ENCODE results near the gene EXOSC1.
"Not testable (repeated sequence)": the region's sequence is repeated elsewhere in the genome, so short reads cannot be mapped to it uniquely, and the experiment has no call there.

EXOSC1 gene

DNA sequence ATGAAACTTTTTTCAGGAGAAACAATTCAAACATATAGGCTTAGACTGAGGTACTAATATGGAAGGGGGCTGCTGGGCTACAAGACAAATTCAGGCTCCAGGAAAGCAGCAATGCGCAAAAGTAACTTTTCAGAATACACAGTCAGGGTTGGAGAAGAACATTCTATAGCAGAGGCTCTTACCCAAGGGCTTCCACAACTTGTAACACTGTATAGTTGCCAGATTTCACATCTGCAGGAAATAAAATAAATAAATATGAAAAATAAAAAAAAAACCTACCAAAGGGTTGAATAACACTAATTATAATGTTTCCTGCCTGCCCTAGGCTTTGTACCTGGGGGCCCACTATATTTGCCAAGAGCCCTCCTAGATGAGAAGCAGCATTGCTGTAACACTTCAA, 38.1 kb upstream of the EXOSC1 start:
- TF ChIP-seq, protein P1, sequence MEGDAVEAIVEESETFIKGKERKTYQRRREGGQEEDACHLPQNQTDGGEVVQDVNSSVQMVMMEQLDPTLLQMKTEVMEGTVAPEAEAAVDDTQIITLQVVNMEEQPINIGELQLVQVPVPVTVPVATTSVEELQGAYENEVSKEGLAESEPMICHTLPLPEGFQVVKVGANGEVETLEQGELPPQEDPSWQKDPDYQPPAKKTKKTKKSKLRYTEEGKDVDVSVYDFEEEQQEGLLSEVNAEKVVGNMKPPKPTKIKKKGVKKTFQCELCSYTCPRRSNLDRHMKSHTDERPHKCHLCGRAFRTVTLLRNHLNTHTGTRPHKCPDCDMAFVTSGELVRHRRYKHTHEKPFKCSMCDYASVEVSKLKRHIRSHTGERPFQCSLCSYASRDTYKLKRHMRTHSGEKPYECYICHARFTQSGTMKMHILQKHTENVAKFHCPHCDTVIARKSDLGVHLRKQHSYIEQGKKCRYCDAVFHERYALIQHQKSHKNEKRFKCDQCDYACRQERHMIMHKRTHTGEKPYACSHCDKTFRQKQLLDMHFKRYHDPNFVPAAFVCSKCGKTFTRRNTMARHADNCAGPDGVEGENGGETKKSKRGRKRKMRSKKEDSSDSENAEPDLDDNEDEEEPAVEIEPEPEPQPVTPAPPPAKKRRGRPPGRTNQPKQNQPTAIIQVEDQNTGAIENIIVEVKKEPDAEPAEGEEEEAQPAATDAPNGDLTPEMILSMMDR (IDR thresholded peaks at IDR 0.05), result no peak
- Histone ChIP-seq H3K9me3 (no peaks in the 10 kb centered on the region), H3K4me1 (ENCODE audit: control insufficient read depth in 1 of 2, insufficient read depth in 1 of 2, low read depth in 1 of 2, low read length in 1 of 2) (no peaks in the 10 kb centered on the region), H3K27me3 (no peaks in the 10 kb centered on the region), H3K27ac (no peak overlapping the region), H3K4me3 (ENCODE audit: low read depth in 1 of 2, low read length in 1 of 2) (no peak overlapping the region), H3K36me3 (peaks cover 21% of the 10 kb centered on the region)

DNA sequence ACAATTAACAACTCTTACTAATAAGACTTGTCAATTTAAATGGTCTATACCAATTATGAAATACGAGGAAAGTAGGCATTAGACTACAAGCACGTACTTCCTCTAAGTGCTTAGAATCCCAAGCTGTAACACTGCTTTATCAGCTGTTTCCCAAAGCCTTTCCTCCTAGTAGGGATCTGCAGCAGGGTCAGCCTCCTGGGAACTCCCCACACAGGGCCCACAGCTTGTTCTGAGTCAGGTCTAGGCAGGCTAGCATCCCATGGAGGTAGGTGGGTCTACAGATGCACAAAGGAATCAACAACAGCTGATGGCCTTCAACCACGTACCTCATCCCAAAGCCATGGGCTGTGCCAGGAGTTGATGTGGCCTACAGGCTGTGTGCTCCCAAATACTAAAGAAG, 37.7 kb upstream of the EXOSC1 start:
- peaks cover 23% of the 10 kb centered on the region for H3K36me3 ChIP-seq
- H3K27ac ChIP-seq, result no peak overlapping the region

DNA sequence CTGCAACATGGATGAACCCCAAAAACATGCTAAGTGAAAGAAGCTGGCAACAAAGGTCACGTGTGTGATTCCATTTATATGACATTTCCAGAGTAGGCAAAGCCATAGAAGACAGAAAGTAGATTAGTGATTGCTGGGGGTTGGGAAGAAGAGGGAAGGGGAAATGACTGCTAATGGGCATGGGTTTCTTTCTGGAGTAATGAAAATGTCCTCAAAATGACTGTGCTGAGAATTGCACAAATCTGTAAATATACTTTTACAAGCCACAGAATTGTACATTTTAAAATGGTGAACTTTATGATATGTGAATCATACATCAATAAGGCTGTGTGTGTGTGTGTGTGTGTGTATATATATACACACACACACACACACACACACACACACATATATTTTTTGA, 36.6 kb upstream of the EXOSC1 start:
- no peaks in the 10 kb centered on the region for H3K27me3 ChIP-seq
- peaks cover 32% of the 10 kb centered on the region for H3K36me3 ChIP-seq
- no peak overlapping the region for H3K4me3 ChIP-seq (ENCODE audit: low read depth in 1 of 2, low read length in 1 of 2)
- no peaks in the 10 kb centered on the region for H3K4me1 ChIP-seq (ENCODE audit: control insufficient read depth in 1 of 2, insufficient read depth in 1 of 2, low read depth in 1 of 2, low read length in 1 of 2)
- H3K9me3 ChIP-seq, result no peaks in the 10 kb centered on the region
- TF ChIP-seq, protein P1 (IDR thresholded peaks at IDR 0.05), result no peak
- no peak overlapping the region for H3K27ac ChIP-seq

More for the DNA sequence above, 37.7 kb upstream of the EXOSC1 start:
- TF ChIP-seq, protein P1 (IDR thresholded peaks at IDR 0.05), result no peak
- no peak overlapping the region for H3K4me3 ChIP-seq (ENCODE audit: low read depth in 1 of 2, low read length in 1 of 2)
- no peaks in the 10 kb centered on the region for H3K27me3 ChIP-seq
- no peaks in the 10 kb centered on the region for H3K9me3 ChIP-seq
- no peaks in the 10 kb centered on the region for H3K4me1 ChIP-seq (ENCODE audit: control insufficient read depth in 1 of 2, insufficient read depth in 1 of 2, low read depth in 1 of 2, low read length in 1 of 2)

DNA sequence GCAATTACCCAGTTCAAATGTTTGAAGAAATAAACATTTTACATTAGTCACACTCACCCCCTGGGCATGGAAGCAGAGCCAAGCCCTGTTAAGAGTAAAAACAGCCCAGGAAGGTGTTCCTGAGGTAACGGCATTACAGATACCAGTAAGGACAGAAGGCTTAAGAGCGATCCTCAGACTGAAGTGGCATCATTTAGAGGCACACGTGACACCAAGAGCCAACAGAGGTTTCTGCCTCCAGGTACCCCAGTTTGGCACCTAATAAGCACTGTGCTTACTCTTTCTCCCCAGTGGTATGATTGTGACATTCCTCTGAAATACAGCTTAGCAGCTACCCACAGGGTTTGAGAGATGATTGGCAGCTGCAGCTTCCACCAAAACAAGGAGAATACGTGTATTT, 35.3 kb upstream of the EXOSC1 start:
- Histone ChIP-seq H3K4me3 (ENCODE audit: low read depth in 1 of 2, low read length in 1 of 2) (no peak overlapping the region), H3K9me3 (no peaks in the 10 kb centered on the region), H3K27ac (no peak overlapping the region), H3K4me1 (ENCODE audit: control insufficient read depth in 1 of 2, insufficient read depth in 1 of 2, low read depth in 1 of 2, low read length in 1 of 2) (peaks cover 7 to 8% of the 10 kb centered on the region in 2 experiments), H3K36me3 (peaks cover 42% of the 10 kb centered on the region), H3K27me3 (no peaks in the 10 kb centered on the region)
- TF ChIP-seq, protein P1 (IDR thresholded peaks at IDR 0.05), result no peak

DNA sequence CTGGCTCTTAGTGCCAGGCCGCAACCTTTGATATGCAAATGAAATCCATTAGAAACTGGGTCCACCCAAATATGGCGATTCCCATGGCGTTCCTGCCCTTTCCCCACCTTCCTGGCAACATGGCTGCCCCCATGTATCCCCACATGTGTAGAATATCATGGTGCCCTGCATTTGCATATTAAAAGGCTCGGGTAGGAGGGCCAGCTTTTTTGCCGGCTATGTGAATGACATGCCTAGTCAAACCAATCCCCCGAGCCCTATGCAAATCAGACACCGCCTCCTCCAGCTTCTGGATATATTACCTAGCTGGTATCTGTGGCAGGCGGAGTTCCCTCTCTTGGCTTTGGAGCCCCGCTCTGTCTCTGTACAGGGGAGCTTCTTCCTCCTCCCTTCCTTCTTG, 34.1 kb upstream of the EXOSC1 start:
- H3K27ac ChIP-seq, result no peak overlapping the region
- no peaks in the 10 kb centered on the region for H3K9me3 ChIP-seq
- peaks cover 42% of the 10 kb centered on the region for H3K36me3 ChIP-seq
- H3K4me3 ChIP-seq (ENCODE audit: low read depth in 1 of 2, low read length in 1 of 2), result no peak overlapping the region
- no peaks in the 10 kb centered on the region for H3K27me3 ChIP-seq
- peaks cover 14 to 17% of the 10 kb centered on the region in 2 experiments for H3K4me1 ChIP-seq (ENCODE audit: control insufficient read depth in 1 of 2, insufficient read depth in 1 of 2, low read depth in 1 of 2, low read length in 1 of 2)
- TF ChIP-seq, protein P1 (IDR thresholded peaks at IDR 0.05), result no peak

- H3K27me3 ChIP-seq; H3K4me3 ChIP-seq (ENCODE audit: low read depth in 1 of 2, low read length in 1 of 2); H3K27ac ChIP-seq; H3K9me3 ChIP-seq: not testable (repeated sequence)
- Histone ChIP-seq H3K36me3 (peaks cover 42% of the 10 kb centered on the region), H3K4me1 (ENCODE audit: control insufficient read depth in 1 of 2, insufficient read depth in 1 of 2, low read depth in 1 of 2, low read length in 1 of 2) (peaks cover 14 to 17% of the 10 kb centered on the region in 2 experiments)
Observed at GRCh38 chr10:97479410-97479809, 33.6 kb upstream of the EXOSC1 start.
